Activated T-cell treated with anti-CD3 and anti-CD28 coated beads for 4 hours (primary cell): Measurements from ENCODE around the gene RAP1GAP2.

ENCODE experiments used
- DNase-seq: peaks from one replicate; pipeline ENCODE4 v3.0.0-alpha.2; 2020

Gene RAP1GAP2

DNA sequence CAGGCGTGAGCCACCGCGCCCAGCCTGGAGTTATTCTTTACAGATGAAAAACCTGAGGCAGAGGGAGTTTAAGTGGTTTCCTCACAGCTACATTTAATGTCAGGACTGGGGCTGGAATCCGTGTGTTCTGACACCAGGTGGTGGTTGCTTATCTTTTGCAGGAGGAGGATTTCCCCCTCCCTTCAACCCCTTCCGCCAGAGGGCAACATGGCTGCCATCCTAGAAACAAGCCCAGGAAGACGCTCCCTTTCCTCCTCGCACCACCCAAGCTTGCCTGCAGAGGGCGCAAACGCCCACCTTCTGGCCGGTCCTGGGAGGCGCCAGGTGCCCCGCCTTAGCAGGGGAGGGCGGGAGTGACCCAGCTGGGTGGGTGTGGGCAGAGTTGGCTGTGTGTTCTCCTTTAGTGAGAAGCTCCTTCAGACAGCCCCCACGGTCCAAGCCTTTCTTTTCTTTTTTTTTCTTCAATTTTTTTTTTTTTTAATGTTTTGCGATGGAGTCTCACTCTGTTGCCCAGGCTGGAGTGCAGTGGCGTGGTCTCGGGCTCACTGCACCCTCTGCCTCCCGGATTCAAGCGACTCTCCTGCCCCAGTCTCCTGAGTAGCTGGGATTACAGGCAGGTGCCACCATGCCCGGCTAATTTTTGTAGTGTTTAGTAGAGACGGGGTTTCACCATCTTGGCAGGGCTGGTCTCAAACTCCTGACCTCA, 9.9 kb upstream of the RAP1GAP2 start:
- peak; percentile 86 for DNase-seq

DNA sequence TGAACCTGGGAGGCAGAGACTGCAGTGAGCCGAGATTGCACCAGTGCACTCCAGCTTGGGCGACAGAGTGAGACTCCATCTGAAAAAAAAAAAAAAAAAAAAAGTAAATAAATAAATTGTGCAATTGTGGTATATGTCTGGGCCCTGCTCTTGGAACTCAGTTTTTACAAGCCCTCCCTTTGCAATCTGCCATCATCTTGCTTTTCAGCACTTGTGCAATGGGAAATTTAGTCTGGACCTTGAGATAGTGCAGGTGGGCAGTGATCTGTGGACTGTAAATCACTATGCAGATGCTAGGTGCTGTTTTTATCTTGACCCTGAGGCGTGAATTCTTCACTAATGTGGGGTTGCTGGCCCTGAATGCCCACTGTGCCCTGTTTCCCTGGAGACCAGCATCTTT, 6.5 kb upstream of the RAP1GAP2 start:
- no peak for DNase-seq

DNA sequence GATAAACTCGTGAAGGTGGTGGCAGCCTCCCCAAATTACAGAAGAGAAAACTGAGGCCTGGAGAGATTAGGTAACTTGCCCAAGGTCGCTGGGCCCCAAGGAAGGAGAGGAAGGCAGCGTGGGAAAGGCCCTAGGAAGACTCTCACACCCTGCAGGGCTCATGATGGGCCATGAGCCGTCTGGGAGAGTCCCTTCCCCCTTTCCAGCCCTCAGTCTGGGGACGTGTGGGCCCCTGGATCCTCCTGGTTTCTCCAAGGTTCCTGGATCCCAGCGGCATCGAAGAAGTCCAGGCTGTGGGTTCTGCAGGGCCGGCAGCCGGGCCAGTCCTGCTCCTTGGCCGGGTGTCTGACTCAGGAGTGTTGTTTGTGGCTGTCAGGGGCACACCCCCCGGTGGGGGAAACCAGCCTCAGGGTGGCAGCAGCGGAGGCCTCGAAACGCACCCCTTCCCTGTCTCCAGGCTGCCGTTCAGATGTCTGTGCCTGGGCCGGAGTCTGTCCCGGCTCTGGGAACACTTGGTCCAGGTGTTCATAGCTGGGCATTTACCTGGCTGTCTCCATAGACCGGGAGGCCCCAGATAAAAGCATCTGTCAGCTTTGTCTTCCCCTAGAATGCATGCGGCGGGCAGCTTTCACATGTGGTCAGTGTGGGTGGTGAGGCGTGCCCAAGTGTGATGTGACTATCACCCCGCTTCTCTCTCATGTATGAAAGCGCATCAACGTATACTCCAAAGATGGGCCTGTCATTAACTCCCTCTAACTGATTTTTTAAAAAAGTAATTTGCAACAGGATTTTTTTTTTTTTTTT, 3.7 kb upstream of the RAP1GAP2 start:
- peak; percentile 43 for DNase-seq

DNA sequence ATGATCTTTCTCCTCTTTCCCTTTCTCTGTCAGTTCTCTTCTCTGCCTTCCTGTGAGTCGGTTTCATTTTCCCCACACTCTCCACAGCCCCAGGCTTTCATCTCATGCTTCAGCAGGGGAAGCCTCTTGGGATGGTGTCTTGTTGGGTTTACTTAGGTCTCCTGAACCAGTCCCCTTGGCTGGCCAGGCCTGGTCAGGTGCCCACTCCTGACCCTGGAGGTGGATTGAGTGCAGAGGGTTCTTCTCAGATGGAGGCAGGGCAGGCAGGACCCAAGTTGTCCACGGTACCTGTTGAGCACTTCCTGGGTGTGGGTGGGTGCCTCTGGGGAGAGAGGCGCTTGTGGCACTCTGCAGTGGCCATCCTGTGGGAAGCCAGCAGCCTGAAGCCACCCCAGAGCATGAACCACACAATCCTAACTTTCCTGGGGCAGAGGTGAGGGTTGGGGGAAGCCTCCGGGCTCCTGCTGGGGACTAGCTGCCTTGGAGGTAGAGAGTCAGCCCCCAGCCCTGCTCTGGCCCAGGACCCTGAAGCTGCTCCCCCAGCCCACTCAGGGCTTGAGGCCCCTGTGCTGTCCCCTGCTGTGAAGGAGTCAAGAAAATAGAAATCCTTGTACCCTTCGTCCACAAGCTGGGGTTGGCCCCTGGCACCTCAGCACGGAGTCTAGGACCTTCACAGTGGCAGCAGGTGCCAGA, 2.0 kb upstream of the RAP1GAP2 start:
- no peak for DNase-seq

DNA sequence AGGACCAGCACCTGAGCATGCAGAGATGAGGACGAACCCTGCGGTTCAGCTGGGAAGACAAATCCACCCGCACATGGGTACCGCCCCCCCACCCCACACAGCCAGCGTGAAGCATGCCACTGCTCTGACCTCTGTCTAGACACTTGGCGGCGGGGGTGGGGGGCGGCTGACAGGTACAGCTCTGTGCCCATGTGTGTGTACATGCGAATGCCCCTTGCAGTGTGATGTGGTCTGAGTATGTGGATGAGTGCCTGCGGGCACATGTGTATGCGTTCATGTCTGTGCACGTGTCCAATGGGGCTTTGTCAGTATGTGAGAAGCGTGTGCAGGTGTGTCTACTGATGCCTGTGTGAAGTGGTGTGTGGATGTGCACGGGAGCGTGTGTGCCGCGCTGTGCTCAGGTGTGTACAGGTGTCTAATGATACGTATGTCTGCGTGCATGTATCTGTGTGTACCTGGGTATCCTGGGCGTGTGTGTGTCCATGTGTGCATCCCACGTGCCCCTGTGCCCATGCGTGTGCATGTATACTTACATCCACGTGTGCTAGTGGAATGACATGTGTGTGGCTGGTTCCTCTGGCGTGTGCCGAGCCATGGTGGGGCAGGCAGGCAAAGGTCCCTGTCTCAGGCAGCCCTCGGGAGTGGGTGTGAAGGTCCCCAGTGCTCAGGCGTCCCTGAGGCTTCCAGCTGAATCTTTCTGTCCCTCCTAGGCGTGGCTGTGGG, 636 bp upstream of the RAP1GAP2 start:
- DNase-seq: no peak

DNA sequence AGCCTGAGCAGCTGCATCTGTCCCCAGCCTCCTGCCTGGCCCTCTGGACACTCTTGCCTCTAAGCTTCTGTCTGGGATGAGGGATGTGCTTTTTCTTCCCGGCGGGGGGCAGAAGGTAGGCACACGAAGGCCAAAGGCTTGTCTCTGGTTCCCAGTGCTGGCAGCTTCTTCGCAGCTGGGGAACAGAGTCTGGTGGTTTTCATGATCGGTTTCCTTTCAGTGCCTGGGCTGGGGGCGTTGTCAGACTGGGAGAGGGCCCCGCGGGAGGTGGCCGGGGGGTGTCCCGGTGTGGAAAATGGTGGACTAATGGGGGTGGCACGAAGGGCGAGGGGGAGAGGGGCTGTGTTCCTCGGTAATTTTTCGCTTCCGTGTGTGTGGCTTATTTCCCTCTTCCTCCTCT, 988 bp downstream of the RAP1GAP2 start:
- no peak for DNase-seq

DNA sequence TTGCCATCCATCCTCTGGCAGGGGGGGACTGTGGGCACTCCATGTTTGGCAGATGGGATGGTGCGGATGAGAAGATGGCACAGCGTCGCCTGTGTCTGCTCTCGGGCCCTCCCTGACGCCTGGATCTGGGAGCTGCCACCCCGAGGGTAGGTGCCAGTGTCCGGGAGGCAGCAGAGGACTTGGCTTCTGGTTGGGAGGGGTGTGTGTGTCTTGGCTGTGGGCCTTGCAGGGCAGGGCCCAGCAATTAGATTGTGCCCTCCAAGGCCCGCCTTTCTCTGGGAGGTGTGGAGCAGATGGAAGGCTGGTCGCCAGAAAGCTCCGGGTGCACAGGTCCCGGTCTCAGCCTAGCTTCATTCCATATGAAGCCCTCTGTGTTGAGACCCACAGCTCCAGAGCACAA, 1.4 kb downstream of the RAP1GAP2 start:
- no peak for DNase-seq

DNA sequence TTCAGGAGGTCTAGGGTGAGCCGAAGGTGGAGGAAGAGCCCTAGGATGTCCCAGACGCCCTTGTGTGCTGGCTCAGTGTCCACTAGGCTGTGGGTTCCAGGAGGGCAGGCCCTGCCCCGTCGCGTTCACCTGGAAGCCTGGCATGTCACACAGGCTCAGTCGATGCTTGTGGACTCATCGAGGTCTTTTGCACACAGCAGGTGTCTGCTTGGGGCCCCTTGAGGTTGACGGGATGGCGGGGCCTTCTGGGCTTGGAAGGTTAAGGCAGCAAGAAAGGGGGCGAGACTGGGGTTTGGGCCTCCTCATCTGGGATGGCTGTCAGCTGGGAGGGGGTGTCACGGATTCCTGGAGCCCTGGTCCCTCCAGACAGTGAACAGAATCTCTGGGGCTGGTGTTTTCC, 1.9 kb downstream of the RAP1GAP2 start:
- no peak for DNase-seq

DNA sequence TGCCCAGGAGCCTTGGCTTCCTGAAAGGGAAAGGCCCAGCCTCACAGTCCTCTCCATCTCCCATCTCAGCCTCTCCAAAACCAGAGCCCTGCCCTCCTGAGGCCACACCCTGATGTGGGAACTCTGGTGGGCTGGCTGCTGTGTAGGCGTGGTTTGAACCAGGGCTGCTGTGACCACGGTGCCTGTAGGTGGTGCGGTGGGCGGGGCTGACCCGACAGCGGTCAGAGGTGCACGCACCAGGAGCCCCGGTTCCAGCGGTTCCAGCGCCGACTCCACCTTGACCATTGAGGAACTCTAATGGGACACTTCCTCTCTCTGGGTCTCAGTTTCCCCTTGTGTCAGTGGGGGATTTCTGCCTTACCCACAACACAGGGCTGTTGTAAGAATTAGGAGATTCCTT, 2.4 kb downstream of the RAP1GAP2 start:
- no peak for DNase-seq

DNA sequence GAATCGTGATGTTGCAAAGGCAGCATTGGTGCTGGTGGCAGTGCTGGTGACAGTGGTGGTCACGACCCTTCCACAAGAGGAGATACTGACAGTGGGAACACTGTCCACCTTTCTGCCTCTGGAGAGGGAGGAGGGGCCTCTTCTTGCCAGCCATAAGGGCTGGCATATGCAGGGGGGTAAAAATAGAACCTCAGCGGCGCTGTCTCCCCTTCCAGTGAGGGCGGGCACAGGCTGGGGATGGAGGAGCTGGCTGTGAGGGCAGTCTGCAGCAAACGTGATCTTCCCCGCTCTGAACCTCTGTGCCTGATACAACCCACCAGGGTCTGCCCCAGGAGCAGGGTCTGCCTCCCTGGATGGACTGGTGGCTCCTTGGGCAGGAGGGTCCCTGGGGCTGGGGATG, 3.4 kb downstream of the RAP1GAP2 start:
- no peak for DNase-seq

DNA sequence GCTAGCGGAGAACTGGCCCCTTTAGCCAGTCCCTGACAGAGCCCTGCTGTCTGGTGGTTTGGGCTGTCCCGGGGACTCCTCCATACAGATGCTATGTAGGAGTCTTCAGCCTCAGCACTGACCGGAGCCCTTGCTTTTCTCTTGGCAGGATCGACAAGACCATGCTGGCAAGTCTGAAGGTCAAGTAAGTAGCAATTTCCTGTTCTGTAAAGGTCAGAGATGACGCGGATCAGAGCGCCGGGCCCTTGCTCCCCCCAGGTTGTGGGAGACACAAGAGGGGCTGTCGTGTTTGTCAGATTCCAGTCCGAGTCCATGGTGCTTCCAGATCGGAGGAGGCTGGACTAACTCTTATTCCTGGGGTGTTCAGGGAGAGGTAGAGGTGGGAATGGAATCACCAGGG, 4.1 kb downstream of the RAP1GAP2 start:
- no peak for DNase-seq

DNA sequence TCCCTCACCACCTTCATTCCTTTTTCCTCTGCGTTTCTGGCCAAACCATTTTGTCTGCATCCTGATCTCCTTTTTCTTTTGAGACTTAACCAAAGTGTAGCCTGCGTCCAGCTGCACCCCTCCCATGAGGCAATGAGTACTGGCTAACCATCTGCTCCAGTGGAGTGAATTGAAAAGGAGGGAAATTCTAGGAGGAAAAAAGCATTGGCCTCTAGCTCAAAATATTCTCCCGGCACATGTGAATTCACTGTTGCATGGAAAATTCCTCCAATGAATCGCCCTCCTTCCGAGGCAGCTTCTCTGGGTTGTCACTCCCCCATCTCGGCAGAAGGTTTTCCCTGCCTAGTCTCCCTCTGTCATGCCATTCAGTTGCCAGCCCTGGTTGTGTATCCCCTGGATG, 5.6 kb downstream of the RAP1GAP2 start:
- DNase-seq: no peak

DNA sequence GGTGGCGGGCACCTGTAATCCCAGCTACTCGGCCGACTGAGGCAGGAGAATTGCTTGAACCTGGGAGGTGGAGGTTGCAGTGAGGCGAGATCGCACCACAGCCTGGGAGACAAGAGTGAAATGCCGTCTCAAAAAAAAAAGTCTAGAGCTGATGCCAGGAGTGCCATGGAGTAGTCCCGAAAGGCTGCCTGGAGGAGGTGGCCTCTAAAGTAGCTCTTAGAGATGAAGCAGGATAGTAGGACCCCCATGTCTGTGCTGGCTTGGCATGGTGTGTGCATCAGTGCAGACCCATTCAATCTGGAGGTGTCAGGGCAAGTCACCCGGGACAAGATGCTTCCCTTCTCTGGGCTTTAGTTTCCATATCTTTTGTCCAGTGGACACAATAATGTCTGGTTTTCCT, 6.3 kb downstream of the RAP1GAP2 start:
- DNase-seq: no peak

DNA sequence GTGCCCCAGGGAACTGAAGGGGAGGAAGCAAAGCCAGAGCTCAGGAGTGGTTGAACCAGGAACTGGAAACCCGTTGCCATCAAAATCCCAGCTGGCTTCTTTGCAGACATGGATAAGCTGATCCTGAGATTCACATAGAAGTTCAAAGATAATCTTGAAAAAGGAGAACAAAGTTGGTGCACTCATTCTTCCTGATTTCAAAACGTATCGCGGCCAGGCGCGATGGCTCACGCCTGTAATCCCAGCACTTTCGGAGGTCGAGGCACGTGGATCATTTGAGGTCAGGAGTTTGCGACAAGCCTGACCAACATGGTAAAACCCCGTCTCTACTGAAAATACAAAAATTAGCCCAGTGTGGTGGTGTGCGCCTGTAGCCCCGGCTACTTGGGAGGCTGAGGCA, 7.1 kb downstream of the RAP1GAP2 start:
- DNase-seq: no peak

DNA sequence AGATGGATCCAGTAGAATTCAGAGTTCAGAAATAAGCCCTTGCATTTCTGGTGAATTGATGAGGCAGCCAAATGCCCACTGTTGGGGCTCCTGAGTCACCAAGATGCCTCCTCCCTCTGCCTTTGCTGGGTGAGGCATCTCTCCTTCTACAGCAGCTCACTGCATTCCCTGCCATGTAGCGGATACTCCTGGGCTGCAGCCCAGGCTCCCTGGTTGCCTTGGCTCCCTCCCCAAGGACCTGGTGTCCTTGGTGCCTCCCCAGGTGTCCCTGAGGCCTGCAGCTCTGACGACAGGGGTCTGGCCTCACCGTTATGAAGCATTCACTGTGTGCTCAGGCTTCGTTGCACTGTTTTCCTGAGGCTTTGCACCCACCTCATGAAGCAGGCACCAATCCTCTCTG, 7.7 kb downstream of the RAP1GAP2 start:
- no peak for DNase-seq

DNA sequence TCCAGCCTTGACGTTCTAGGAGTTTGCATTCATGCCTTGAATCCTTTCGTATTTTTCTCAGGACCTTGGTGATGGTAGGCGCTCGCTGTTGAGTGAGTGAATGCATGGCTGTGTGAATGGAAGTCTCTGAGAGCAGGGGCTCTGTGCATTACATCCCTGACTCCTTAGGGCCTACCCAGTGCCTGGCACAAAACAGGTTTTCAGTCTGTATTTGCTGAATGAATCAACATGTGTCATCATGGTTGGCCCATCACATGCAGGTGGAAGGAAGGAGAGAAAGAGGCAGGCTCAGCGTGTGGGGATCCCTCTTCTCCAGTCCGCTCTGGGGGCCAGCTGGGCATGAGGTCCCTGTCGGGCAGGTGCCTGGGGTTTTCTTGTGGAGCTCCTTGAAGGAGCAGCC, 8.7 kb downstream of the RAP1GAP2 start:
- no peak for DNase-seq

DNA sequence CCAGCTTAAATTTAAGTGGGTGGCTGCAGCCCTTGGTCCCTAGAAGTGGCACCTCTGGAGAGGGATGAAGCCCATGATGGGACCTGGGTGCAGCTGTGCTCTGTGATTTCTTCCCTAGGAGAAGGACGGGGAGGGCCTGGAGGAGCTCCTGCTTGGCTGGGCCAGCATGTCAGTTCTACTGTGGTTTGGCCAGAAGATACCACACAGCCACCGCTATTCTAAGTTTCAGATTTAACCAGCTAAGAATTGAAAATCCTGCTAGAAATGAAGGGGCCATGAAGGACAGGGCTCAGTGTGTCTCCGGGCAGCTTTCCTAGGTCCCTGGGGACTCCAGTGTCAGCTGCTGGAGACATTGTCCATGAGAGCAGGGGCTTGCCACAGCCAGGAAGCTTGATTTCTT, 9.7 kb downstream of the RAP1GAP2 start:
- DNase-seq: no peak

DNA sequence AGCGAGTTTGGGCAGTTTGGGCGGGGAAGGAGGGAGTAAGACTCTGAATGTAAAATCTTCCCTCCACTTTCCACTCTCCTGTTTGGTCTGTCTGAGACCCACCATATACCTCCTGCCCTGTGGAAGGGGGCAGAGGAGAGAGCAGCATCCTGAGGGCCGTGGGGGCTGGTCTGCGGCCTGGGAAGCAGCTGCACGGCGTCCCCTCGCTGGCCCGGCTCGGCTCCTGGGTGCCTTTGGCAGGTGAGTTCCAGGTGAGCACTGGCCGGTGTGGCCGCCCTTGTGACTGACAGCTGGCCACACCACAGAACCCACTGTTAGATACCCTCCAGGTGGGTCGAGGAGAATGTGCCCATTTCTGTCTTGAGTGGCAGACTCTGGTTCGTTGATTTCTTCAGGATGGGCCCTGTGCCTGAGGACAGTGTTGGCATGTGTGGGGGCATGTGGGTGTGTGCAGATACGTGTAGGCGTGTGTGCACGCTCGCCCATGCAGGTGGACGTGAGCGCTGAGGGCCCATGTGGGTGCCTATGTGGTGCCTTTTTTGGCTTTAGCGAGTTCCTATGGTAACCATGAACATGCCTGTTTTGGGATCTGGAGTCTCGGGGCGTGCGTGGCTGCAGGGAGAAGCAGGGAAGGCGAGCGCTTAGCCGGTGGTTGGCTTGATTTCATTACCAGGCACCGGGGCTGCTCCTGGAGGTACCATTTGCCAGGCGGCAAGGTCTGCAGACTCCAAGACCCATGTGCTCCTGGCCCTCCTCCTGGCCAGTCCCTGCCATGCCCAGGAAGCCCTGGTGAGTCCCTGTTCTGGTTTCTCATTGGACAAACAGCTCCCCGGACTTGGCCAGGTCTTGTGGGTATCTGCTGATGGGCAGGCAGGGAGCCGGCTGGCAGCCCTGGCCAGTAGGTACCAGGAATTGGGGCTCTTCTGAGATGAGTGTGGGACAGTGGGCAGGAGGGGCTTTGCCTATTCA, 12.4 kb downstream of the RAP1GAP2 start:
- no peak for DNase-seq

DNA sequence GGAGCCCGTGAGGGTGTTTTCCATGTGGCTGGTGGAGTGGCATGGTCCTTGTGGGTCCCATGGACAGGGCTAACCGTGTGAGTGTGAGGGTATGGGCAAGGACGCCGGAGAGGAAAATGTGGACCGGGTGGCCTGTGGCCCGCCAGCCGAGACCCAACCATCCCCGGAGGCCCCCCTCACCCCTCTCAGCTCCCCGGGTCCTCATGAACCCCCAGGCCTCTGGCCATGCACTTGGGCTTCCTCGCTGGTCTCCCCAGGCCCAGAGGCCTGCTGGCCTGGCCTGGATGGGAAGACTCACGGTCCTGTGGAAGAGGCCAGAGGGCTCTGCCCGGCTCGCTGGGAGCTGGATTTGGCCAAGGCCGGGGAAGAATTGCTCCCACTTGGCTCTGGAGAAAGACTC, 13.1 kb downstream of the RAP1GAP2 start:
- no peak for DNase-seq

DNA sequence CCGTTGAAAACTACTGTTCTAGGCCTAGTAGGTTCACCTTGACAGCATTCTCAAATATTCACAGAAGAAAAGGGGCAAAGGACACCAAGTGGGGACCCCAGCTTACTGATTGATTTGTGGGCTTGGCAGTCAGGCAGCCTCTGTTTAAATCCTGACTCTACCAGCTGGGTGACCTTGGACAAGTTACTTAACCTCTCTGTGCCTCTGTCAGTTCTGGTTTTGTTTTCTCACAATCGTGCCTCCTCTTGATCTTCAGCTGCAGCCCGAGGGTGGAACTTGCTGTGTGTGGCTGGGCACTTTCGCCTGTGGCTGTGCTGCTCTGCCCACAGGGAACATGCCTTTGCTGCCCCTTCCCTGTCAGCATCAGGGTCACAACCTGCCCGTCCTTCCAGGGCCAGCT, 17.8 kb downstream of the RAP1GAP2 start:
- DNase-seq: no peak

DNA sequence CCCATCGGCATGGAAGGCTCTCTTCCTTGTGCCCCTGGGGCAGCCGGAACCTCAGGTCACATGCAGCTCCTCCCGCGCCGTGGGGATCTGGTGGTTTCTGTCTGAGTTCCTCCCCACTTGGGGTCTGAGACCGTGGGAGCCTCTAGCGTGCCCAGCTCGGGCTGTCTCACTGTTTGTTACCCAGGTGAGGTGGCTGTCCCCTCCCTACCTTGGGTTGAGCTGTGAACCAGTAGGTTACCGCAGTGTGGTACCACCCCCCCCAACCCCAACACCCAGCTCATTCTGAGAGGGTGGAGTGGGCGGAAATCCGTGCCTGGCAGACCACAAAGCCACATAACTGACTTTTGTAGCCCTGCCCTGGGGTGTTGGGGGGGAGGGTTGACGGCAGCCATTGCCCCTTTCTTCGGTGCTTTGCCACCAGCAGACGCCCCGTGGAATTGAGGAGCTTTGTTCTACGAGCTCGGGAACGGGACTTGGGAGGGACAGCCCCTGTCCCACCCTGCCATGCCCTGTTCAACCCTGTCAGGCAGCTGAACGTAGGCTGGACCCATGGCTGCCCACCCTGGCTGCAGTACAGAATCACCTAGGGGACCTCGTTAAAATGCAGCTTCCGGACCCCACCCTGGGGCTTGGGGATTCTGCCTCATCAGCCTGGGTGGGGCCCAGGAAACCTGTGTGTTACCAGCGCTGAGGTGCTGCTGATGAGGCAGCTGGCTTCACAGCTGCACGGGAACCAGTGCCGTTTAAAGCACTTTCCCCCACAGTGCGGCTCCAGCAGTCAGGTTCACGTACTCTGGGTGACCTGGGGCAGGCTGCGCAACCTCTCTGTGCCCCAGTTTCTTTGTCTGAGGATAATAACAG, 18.5 kb downstream of the RAP1GAP2 start:
- DNase-seq: peak; percentile 90
